ENCODE results near the gene MT1A. TPM values are rescaled to one million over a fixed set of nuclear protein-coding genes. Genes with fewer than 3 reads are reported as not detected.

Gene MT1A
- polyA plus RNA-seq, 1 donor from 2014 or later: not detected

DNA sequence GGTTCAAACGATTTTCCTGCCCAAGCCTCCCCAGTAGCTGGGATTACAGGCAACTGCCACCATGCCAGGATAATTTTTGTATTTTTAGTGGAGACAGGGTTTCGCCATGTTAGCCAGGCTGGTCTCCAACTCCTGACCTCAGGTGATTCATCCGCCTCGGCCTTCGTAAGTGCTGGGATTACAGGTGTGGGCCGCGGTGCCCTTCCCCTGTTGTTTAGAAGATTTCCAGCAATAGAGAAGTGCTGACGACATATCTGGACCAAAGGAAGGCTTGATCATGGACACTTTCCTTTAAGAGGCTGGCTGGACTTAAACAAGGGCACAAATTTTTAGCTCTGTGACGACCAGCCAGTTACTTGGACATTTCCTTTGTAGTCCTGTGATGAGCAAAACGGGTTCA is 7.3 kb upstream of the MT1A start:
- TF ChIP-seq POLR2AphosphoS5 (IDR thresholded peaks at IDR 0.05) (no peak), RAD21 (conservative IDR thresholded peaks at IDR 0.05) (no peak), EZH2 (IDR thresholded peaks at IDR 0.05; ENCODE audit: borderline replicate concordance, insufficient read depth, low read length, poor library complexity, severe bottlenecking) (no peak), MXI1 (conservative IDR thresholded peaks at IDR 0.05; ENCODE audit: poor library complexity, severe bottlenecking) (no peak)
- Histone ChIP-seq H3F3A (ENCODE audit: insufficient read depth, low read length, poor library complexity, severe bottlenecking) (no peaks in the 10 kb centered on the region), H3K27me3 (ENCODE audit: insufficient read depth, low read depth, low read length) (peaks cover 96% of the 10 kb centered on the region), H3K27ac (ENCODE audit: low read length) (no peak overlapping the region), H3K9me3 (ENCODE audit: low read length) (no peaks in the 10 kb centered on the region), H3K4me3 (ENCODE audit: low read length) (no peak overlapping the region), H2AFZ (ENCODE audit: low read depth, low read length) (no peak overlapping the region), H3K9ac (ENCODE audit: low read length) (no peak overlapping the region), H4K20me1 (ENCODE audit: insufficient read depth) (no peaks in the 10 kb centered on the region), H3K36me3 (ENCODE audit: insufficient read depth, low read length) (no peaks in the 10 kb centered on the region), H3K79me2 (replicated peaks; ENCODE audit: insufficient read depth, low read length) (no peaks in the 10 kb centered on the region), H3K4me2 (ENCODE audit: low read length) (no peak overlapping the region), H3K9me2 (ENCODE audit: insufficient read depth, low read length) (no peaks in the 10 kb centered on the region)

DNA sequence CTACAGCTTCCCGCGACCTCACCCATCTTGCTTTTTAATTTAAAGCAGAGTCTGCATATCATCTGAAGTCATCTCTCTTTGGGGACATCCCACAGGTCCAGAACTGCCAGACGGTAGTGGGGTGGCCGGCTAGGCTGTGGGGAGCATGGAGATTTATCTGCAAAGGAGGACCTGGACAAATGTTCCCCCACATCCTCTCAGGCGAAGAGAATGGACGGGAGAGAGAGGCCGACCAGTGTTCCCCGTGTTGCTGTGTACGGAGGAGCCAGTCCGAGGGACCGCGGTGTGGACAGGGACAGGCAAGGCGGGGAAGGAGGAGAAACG is 6.7 kb upstream of the MT1A start:
- Histone ChIP-seq H3K27ac (ENCODE audit: low read length) (no peak overlapping the region), H3K79me2 (replicated peaks; ENCODE audit: insufficient read depth, low read length) (no peaks in the 10 kb centered on the region), H4K20me1 (ENCODE audit: insufficient read depth) (no peaks in the 10 kb centered on the region), H3K9me3 (ENCODE audit: low read length) (no peaks in the 10 kb centered on the region), H3K4me2 (ENCODE audit: low read length) (no peak overlapping the region), H3K9me2 (ENCODE audit: insufficient read depth, low read length) (no peaks in the 10 kb centered on the region), H2AFZ (ENCODE audit: low read depth, low read length) (no peak overlapping the region), H3K4me3 (ENCODE audit: low read length) (peak overlapping the region; percentile 59), H3K36me3 (ENCODE audit: insufficient read depth, low read length) (no peaks in the 10 kb centered on the region), H3K9ac (ENCODE audit: low read length) (no peak overlapping the region), H3K27me3 (ENCODE audit: insufficient read depth, low read depth, low read length) (peaks cover 96% of the 10 kb centered on the region), H3F3A (ENCODE audit: insufficient read depth, low read length, poor library complexity, severe bottlenecking) (no peaks in the 10 kb centered on the region)
- no peak for TF ChIP-seq RAD21 (conservative IDR thresholded peaks at IDR 0.05)
- TF ChIP-seq POLR2AphosphoS5 (IDR thresholded peaks at IDR 0.05): no peak
- no peak for TF ChIP-seq EZH2 (IDR thresholded peaks at IDR 0.05; ENCODE audit: borderline replicate concordance, insufficient read depth, low read length, poor library complexity, severe bottlenecking)
- TF ChIP-seq, protein P1, sequence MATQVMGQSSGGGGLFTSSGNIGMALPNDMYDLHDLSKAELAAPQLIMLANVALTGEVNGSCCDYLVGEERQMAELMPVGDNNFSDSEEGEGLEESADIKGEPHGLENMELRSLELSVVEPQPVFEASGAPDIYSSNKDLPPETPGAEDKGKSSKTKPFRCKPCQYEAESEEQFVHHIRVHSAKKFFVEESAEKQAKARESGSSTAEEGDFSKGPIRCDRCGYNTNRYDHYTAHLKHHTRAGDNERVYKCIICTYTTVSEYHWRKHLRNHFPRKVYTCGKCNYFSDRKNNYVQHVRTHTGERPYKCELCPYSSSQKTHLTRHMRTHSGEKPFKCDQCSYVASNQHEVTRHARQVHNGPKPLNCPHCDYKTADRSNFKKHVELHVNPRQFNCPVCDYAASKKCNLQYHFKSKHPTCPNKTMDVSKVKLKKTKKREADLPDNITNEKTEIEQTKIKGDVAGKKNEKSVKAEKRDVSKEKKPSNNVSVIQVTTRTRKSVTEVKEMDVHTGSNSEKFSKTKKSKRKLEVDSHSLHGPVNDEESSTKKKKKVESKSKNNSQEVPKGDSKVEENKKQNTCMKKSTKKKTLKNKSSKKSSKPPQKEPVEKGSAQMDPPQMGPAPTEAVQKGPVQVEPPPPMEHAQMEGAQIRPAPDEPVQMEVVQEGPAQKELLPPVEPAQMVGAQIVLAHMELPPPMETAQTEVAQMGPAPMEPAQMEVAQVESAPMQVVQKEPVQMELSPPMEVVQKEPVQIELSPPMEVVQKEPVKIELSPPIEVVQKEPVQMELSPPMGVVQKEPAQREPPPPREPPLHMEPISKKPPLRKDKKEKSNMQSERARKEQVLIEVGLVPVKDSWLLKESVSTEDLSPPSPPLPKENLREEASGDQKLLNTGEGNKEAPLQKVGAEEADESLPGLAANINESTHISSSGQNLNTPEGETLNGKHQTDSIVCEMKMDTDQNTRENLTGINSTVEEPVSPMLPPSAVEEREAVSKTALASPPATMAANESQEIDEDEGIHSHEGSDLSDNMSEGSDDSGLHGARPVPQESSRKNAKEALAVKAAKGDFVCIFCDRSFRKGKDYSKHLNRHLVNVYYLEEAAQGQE (IDR thresholded peaks at IDR 0.05; ENCODE audit: borderline replicate concordance): no peak
- TF ChIP-seq SMC3 (conservative IDR thresholded peaks at IDR 0.05; ENCODE audit: poor library complexity): no peak
- TF ChIP-seq EP300 (conservative IDR thresholded peaks at IDR 0.05; ENCODE audit: poor library complexity, severe bottlenecking): no peak
- TF ChIP-seq, protein P2, sequence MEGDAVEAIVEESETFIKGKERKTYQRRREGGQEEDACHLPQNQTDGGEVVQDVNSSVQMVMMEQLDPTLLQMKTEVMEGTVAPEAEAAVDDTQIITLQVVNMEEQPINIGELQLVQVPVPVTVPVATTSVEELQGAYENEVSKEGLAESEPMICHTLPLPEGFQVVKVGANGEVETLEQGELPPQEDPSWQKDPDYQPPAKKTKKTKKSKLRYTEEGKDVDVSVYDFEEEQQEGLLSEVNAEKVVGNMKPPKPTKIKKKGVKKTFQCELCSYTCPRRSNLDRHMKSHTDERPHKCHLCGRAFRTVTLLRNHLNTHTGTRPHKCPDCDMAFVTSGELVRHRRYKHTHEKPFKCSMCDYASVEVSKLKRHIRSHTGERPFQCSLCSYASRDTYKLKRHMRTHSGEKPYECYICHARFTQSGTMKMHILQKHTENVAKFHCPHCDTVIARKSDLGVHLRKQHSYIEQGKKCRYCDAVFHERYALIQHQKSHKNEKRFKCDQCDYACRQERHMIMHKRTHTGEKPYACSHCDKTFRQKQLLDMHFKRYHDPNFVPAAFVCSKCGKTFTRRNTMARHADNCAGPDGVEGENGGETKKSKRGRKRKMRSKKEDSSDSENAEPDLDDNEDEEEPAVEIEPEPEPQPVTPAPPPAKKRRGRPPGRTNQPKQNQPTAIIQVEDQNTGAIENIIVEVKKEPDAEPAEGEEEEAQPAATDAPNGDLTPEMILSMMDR (IDR thresholded peaks at IDR 0.05; ENCODE audit: poor library complexity, severe bottlenecking): no peak
- TF ChIP-seq TAF1 (IDR thresholded peaks at IDR 0.05; ENCODE audit: low read depth): no peak
- no peak for TF ChIP-seq MXI1 (conservative IDR thresholded peaks at IDR 0.05; ENCODE audit: poor library complexity, severe bottlenecking)
